ENCODE data around the gene BCAS3. TPM values are rescaled to one million over a fixed set of nuclear protein-coding genes. Genes with fewer than 3 reads are reported as not detected.

Gene BCAS3
- total RNA-seq, 2 donors from 2014 or later: 28.0 to 37.7 TPM

DNA sequence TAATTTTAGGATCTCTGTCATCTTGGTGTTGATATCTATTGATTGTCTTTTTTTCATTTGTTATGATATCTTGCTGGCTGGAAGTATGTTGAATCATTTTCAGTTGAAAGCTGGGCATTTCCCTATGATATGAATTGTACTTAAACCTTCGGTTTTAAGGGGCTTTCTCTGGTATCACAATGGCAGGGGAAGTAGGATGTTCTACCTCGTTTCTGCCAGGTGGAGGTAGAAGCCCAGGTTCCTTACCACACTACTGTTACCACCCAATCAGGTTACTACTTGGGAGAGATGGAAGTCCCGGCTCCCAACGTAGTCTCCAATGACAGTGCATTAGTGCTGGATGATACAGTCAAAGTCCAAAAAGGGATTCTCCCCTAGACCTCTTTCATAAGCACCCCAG is 440.3 kb downstream of the BCAS3 start:
- H3K4me3 ChIP-seq (ENCODE audit: low read length): no peak overlapping the region
- H3K36me3 Mint-ChIP-seq (ENCODE audit: low read depth): no peaks in the 10 kb centered on the region
- H3K4me1 ChIP-seq (ENCODE audit: control insufficient read depth, insufficient read depth, low read length): no peaks in the 10 kb centered on the region
- H3K9ac ChIP-seq (ENCODE audit: extremely low read depth, low read length, poor library complexity, severe bottlenecking): no peak overlapping the region
- peaks cover 15% of the 10 kb centered on the region for H3K4me1 Mint-ChIP-seq
- peaks cover 10% of the 10 kb centered on the region for H3K9me3 Mint-ChIP-seq
- TF ChIP-seq, protein P1, sequence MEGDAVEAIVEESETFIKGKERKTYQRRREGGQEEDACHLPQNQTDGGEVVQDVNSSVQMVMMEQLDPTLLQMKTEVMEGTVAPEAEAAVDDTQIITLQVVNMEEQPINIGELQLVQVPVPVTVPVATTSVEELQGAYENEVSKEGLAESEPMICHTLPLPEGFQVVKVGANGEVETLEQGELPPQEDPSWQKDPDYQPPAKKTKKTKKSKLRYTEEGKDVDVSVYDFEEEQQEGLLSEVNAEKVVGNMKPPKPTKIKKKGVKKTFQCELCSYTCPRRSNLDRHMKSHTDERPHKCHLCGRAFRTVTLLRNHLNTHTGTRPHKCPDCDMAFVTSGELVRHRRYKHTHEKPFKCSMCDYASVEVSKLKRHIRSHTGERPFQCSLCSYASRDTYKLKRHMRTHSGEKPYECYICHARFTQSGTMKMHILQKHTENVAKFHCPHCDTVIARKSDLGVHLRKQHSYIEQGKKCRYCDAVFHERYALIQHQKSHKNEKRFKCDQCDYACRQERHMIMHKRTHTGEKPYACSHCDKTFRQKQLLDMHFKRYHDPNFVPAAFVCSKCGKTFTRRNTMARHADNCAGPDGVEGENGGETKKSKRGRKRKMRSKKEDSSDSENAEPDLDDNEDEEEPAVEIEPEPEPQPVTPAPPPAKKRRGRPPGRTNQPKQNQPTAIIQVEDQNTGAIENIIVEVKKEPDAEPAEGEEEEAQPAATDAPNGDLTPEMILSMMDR (conservative IDR thresholded peaks at IDR 0.05): no peak
- H3K36me3 ChIP-seq (ENCODE audit: control insufficient read depth, insufficient read depth, low read length): no peaks in the 10 kb centered on the region
- H3K4me3 Mint-ChIP-seq: no peak overlapping the region
- no peaks in the 10 kb centered on the region for H3K27me3 Mint-ChIP-seq (ENCODE audit: insufficient read depth)
- peaks cover 13% of the 10 kb centered on the region for H3K9me3 ChIP-seq (ENCODE audit: control insufficient read depth, low read length)
- DNase-seq: no peak
- H3K27ac Mint-ChIP-seq: no peak overlapping the region
- H3K27me3 ChIP-seq (ENCODE audit: control insufficient read depth, insufficient read depth, low read length, poor library complexity, severe bottlenecking): no peaks in the 10 kb centered on the region
- no peak overlapping the region for H3K27ac ChIP-seq (ENCODE audit: low read depth, low read length)
- WGBS, 2 experiments (ENCODE audit: insufficient coverage in 1 of 2, insufficient read length in 1 of 2): 88% methylated on average over 4 of the region's 4 CpGs; no CpG with 5 or more reads in 1 of the 2 experiments

DNA sequence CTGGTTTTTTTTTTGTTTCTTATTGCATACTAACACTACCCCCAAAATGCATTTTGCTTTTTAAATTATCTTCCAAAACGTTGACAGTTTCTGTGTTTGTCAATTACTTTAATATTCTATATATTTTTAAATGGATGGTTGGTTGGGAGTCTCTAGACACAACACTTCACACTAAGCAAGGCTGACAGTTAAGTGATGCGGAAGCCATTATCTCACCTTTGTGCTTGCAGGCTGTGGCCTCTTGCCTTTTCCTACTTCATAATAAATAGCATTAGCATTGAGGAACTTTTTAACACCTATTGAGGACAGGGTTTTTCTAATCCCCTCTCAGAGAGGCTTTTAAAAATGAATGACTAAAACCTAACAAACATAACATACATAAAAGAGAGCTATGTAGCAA is 441.2 kb downstream of the BCAS3 start:
- H3K27ac Mint-ChIP-seq: no peak overlapping the region
- H3K36me3 Mint-ChIP-seq (ENCODE audit: low read depth): no peaks in the 10 kb centered on the region
- no peaks in the 10 kb centered on the region for H3K27me3 Mint-ChIP-seq (ENCODE audit: insufficient read depth)
- peaks cover 13% of the 10 kb centered on the region for H3K9me3 ChIP-seq (ENCODE audit: control insufficient read depth, low read length)
- no peaks in the 10 kb centered on the region for H3K4me1 ChIP-seq (ENCODE audit: control insufficient read depth, insufficient read depth, low read length)
- no peaks in the 10 kb centered on the region for H3K27me3 ChIP-seq (ENCODE audit: control insufficient read depth, insufficient read depth, low read length, poor library complexity, severe bottlenecking)
- H3K4me3 Mint-ChIP-seq: no peak overlapping the region
- no peak for DNase-seq
- TF ChIP-seq, protein P1 (conservative IDR thresholded peaks at IDR 0.05): no peak
- peaks cover 15% of the 10 kb centered on the region for H3K4me1 Mint-ChIP-seq
- no peak overlapping the region for H3K4me3 ChIP-seq (ENCODE audit: low read length)
- no peaks in the 10 kb centered on the region for H3K36me3 ChIP-seq (ENCODE audit: control insufficient read depth, insufficient read depth, low read length)
- H3K9ac ChIP-seq (ENCODE audit: extremely low read depth, low read length, poor library complexity, severe bottlenecking): no peak overlapping the region
- H3K27ac ChIP-seq (ENCODE audit: low read depth, low read length): no peak overlapping the region
- 70% methylated on average over 1 of the region's 2 CpGs; no CpG with 5 or more reads in 1 of the 2 experiments for WGBS, 2 experiments (ENCODE audit: insufficient coverage in 1 of 2, insufficient read length in 1 of 2)
- peaks cover 10% of the 10 kb centered on the region for H3K9me3 Mint-ChIP-seq

- 31% methylated on average over 2 of the region's 2 CpGs; no CpG with 5 or more reads in 1 of the 2 experiments for WGBS, 2 experiments (ENCODE audit: insufficient coverage in 1 of 2, insufficient read length in 1 of 2)
Measured at GRCh38 chr17:61122326-61122913, 444.8 kb downstream of the BCAS3 start.

More at GRCh38 chr17:61122326-61122913, 444.8 kb downstream of the BCAS3 start:
- peak overlapping the region; percentile 28 for H3K9ac ChIP-seq (ENCODE audit: extremely low read depth, low read length, poor library complexity, severe bottlenecking)
- H3K4me3 ChIP-seq (ENCODE audit: low read length): no peak overlapping the region
- H3K36me3 ChIP-seq (ENCODE audit: control insufficient read depth, insufficient read depth, low read length): no peaks in the 10 kb centered on the region
- H3K9me3 ChIP-seq (ENCODE audit: control insufficient read depth, low read length): peaks cover 1% of the 10 kb centered on the region
- no peaks in the 10 kb centered on the region for H3K9me3 Mint-ChIP-seq
- H3K4me1 ChIP-seq (ENCODE audit: control insufficient read depth, insufficient read depth, low read length): no peaks in the 10 kb centered on the region
- no peak overlapping the region for H3K27ac ChIP-seq (ENCODE audit: low read depth, low read length)
- peak; percentile 81 for DNase-seq
- H3K4me1 Mint-ChIP-seq: peaks cover 19% of the 10 kb centered on the region
- TF ChIP-seq, protein P1 (conservative IDR thresholded peaks at IDR 0.05): no peak
- H3K27ac Mint-ChIP-seq: peak overlapping the region; percentile 83
- H3K4me3 Mint-ChIP-seq: no peak overlapping the region
- H3K27me3 ChIP-seq (ENCODE audit: control insufficient read depth, insufficient read depth, low read length, poor library complexity, severe bottlenecking): no peaks in the 10 kb centered on the region
- H3K27me3 Mint-ChIP-seq (ENCODE audit: insufficient read depth): no peaks in the 10 kb centered on the region
- no peaks in the 10 kb centered on the region for H3K36me3 Mint-ChIP-seq (ENCODE audit: low read depth)
